Stimulated activated CD4-positive, alpha-beta T cell treated with anti-CD3 and anti-CD28 coated beads, Interleukin-1b, Interleukin-23, amount 100 ng/mL, for 4 hours (primary cell): ENCODE results near the gene P4HB.

Experiments used
- DNase-seq, 2 donors: peaks; one replicate each; pipeline ENCODE4 v3.0.0-alpha.2; 2020; ENCODE audit warnings: low read depth in 2 of 2

The P4HB gene

GRCh38 chr17:81859906-81860755, at the start of gene P4HB:
P4HB (minus strand) TSS chr17:81860535; CDS start chr17:81860471, 64 bp downstream.
- DNase-seq: peak in 1 of 2 donors; percentile 90

DNA sequence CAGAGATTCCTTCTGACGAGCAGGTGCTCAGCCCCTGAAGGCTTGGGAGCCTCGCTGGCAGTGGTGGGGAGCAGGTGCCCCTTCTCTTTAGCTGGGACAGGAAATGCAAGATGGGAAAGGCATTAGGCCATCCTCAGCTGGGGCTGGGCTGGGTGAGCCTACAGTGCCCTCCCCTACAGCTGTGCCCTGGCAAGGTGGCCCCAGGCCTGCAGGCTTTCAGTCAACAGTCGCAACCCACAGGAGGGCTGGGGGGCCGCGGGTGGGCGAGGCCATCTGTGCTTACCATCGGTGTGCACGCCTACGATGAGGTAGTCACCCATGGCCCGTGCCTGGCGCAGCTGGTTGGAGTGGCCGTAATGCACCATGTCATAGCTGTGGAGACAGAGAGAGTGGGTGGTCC, 48.9 kb upstream of the P4HB start:
- no peak for DNase-seq

- no peak for DNase-seq
Observed at GRCh38 chr17:81908793-81909192, 48.5 kb upstream of the P4HB start.

DNA sequence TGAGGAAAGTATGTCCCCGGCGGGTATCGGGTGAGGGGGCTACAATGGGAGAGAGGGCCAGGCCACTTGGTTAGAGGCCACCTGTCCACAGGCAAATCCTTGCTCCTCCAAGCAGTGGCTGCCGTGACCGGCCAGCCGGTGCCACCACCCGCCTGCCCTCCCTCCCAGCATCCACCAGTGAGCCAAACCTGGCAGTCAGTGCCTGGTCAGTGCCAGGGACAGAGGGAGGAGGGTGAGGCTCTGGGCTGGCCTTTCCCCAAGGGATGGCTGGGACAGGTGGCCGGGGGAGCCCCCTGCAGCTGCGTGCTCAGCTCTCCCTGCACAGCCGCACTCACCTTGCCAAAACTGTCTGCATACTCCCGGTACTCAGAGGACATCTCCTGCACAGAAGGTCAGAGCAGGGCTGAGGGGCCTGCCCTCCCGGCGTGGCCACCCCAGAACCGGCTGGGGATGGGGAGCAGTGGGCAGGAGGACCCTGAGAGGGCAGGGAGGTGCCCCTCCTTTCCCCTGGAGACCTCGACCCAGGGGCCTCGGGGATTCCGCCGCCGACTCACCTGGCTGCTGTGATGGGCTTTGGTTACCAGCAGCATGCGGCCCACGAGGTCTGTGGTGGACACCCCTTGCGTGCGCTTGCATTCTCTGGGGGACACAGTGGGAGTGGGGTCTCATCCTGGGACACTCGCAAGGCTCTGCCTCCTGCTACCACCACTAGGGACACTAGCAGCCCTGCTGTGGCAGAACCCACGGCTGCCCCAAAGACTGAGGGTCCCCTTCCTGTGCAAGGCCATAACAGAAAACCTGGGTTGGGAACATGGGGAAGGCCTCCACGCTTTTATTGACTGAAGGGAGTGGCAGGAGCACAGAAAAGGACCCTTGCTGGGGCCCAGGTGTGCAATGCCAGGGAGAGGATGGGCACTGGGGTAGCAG, 47.1 kb upstream of the P4HB start:
- no peak for DNase-seq

DNA sequence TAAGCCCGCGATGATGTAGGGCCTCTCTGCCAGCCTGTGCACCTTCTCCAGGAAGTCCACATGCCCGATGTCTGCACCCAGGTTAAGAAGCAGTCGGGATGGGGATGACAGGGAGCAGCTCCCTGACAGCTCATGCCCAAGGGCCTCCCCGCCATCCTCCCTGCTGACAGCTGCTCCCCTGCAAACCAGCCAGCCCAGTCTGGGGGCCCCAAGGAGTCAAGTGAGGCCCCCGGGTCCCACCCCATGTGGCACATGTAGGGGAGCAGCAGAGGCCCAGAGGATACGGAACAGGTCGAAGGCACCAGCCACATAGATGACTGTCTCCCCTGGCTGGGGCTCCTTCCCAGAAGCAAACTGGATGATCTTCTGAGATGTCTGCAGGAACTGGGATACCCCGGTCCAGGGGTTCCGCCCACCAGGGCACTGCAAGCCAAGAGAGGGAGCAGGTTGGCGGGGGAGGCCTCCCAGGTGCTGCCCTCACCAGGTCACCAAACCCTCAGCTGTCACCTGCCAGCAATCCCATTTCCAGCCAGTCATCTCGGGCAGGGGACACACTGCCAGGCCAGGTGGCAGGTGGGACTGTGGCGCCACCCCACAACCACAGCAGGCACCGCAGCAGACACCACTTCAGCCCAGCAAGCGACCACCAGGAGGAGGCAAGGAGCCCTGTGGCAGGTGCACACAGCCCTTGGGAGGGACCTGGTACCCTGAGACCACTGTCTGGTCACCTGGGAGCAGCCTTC, 46.3 kb upstream of the P4HB start:
- DNase-seq: no peak

DNA sequence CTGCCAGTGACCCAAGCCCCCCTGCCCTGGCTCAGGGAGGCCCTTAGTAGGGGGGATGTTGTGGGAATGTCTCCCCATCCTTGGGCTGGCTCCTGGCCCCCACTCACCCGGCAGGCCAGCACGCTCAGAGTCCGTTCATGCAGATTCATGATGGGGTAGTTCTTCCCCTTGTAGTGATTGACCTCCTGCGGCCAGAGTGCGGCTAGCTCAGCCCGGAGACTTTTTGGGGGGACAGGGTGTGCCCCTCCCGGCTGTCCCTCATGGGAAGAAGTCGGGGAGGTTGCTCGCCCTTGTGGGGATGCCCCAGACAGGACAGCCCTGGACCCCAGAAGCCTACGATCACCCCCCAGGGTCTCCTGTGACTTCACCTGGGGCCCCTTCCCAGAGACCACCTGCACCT, 45.7 kb upstream of the P4HB start:
- DNase-seq: no peak

GRCh38 chr17:81905424-81905875, 45.1 kb upstream of the P4HB start:
- DNase-seq: no peak

DNA sequence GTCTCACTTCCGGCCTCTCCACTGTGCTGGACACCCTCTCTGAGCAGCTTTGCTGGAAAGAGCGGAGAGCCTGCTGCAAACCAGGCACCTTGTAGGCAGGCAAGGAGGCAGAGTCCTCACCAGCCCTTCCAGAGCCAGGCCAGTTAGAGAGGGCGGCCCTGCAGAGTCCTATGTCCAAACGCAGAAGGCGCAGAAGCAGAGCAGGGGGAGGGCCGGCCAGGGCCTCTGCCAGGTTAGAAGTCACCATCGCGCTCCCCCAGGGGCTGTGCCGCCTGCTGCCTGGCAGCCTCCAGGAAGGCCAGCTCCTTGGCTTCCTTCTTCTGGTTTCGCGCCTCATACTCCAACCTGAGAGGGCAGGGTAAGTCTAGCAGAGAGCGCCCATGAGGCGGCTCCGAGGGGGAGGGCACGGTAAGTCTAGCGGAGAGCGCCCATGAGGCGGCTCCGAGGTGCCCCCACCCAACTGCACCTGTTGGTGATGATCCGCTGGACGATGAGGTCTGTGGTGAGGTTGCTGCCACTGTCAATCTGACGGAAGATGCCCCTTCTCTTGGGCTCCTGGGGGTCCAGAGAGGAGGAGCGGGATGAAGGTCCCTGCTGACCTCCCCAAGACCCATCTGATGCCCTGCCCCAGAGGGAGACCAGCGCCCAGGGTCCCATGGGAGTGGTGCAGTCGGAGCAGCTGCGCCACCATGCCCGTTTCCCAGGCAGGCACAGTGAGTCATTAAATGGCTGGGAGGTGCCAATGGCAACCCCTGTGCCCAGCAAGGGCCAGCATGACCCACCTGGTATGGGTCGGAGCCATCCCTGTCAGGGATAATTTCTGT, 44.5 kb upstream of the P4HB start:
- no peak for DNase-seq

- no peak for DNase-seq
Observed at GRCh38 chr17:81903896-81904599, 43.7 kb upstream of the P4HB start.

- DNase-seq: no peak
Observed at GRCh38 chr17:81903415-81903831, 43.1 kb upstream of the P4HB start.

- no peak for DNase-seq
Observed at GRCh38 chr17:81902653-81903414, 42.5 kb upstream of the P4HB start.

DNA sequence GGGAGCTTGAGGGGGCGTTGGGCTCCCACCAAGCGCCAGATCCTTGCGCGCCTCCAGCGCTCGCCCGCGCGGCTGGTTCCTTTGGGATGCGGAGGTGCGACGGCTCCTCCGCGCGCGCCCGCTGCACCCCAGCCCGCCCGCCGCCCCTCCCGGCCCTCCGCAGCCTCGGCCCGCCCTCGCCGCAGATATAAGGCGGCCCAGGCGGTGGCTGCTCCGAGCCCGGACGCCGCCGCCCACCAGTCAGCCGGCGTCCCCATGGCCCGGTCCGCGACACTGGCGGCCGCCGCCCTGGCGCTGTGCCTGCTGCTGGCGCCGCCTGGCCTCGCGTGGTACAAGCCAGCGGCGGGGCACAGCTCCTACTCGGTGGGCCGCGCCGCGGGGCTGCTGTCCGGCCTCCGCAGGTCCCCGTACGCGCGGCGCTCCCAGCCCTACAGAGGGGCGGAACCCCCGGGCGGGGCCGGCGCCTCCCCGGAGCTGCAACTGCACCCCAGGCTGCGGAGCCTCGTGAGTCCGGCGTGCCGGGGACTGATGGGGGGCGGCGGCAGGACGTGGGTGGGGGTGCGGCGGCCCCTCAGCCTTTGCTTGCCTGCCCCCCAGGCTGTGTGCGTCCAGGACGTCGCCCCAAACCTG, 41.8 kb upstream of the P4HB start, which contains the start of gene NPB:
NPB (plus strand) TSS at position 216 of the 630 bp plus-strand sequence; CDS start at position 256, 40 bp downstream.
- no peak for DNase-seq

- DNase-seq: no peak
Observed at GRCh38 chr17:81901167-81902022, 41.1 kb upstream of the P4HB start.

DNA sequence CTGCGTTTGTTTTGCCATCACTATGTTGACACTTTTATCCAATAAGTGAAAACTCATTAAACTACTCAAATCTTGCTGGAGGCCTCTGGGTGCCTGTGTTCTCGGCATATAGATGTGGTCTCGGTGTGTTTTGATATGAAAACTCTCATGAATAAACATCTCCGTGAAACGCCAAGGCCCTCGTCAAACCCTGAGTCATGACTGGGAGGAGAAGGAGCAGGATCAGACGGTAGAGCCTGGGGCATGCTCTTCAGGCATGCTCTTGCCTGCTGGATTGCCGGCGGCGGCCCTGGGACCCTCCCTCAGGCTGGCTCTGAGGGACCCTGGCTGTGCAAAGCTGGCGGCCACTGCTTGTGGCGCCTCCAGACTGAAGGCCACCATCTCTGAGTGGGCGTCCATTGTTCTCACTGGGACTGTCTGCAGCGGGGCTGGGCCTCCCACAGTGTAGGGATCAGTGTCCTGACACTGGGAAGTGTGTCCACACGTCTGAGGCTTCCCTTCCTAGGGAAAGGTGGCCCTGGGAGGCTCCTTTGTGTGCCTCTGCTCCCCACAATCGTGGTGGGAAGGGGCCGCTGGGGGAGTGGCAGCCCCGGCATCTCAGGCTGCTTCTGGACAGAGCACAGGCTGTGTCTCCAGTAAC, 40.0 kb upstream of the P4HB start:
- no peak for DNase-seq

- no peak for DNase-seq
Observed at GRCh38 chr17:81899514-81900166, 39.3 kb upstream of the P4HB start.

DNA sequence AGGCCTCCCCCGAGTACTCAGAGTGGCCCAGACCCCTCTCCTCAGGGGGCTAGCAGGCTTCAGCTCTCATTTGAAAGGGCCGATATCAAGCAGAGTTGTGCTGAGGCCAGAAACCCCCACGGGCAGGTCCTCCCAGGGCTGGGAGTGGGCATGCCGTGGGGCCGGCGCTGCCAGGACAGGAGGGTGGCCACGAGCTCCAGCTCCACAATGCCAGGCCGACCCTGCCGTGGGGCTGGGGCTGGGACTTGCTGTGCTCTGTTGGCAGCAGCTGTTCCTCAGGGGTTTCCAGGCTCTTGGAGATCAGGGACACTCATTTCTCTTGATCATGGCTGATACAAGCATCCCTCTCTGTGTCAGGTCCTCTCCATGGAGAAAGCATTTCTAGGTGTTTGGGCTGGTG, 38.5 kb upstream of the P4HB start:
- DNase-seq: no peak
